CD4-positive, alpha-beta T cell treated with Interferon alpha-2 for 1 hour (primary cell): Measurements from ENCODE around the gene GPBP1L1.

Source experiments
- DNase-seq, 2 donors: peaks; one replicate each; pipeline ENCODE4 v3.0.0-alpha.2; 2020 to 2022

GPBP1L1 gene

DNA sequence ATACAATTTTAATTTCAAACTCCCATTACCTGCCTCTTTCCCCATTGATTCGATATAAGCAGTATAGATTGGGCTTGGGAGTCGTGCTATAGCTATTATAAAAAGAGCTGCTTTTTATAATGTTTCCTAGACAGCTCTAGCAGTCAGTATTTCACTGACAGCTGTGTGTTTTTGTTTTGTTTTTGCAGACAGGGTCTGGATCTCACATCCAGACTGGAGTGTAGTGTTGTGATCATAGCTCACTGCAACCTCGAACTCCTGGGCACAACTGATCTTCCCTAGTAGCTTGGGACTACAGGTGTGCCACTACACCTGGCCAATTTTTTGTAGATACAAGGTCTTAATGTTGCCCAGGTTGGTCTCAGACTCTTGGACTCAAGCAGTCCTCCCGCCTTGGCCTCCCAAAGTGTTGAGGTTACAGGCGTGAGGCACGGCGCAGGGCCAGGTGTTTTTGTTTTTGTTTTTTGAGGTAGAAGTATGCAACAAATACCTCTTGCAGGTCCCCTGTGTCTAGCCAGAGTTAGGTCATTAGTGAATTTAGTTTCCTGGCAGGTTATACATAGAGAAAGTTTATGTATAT is 100.7 kb downstream of the GPBP1L1 start:
- no peak for DNase-seq

DNA sequence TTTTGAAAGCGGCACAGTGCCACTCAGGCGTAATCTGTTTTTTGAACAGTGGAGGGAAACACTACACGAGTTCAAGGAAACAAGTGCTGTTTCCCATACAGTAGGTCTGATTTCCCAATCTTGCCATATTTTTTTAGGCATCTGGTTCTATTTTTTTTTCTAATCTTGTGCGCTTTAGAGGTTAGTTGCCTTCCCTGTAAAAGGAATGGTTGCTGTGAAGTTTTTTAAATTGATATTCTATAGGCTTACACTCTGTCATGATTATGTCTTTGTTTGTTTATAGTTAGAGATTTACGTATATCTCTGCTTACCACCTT is 101.3 kb downstream of the GPBP1L1 start:
- DNase-seq, result no peak

DNA sequence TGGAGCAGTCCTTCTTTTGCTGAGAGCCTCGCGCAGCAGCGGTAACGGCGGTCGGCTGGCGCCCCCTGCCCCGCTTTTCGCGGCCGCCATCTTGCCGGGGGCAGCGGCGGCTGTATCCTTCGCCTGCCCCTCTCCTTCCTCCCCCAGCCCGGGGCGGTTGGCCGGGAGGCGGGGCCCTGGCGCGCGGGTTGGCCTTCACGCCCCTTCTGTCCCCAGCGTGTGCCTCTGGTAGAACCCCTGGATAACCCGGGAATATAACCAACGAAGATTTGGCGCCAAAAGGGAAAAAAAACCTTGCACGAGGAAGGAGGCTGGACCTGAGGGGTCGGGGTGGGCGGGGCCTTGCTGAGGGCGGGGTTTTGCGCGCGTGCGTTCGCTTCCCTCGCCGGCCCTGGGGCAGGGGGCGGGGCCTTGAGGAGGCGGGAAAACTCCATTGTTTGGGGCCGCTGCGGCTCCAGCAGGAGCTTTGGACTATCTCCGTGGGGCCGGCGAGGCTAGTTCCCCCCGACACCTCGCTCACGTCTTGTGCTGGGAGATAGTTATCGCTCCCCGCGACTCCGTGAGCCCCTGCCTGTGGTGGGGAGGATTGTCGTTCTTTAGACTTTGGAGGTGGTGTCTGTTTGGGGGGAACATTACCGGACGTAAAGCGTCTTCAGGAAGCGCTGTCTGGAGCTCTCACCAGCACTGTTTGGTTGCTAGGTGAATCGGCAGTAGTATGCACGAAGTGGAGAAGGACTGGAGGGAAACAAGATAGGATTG is 101.8 kb downstream of the GPBP1L1 start:
- peak; percentile 82 to 89 for DNase-seq

DNA sequence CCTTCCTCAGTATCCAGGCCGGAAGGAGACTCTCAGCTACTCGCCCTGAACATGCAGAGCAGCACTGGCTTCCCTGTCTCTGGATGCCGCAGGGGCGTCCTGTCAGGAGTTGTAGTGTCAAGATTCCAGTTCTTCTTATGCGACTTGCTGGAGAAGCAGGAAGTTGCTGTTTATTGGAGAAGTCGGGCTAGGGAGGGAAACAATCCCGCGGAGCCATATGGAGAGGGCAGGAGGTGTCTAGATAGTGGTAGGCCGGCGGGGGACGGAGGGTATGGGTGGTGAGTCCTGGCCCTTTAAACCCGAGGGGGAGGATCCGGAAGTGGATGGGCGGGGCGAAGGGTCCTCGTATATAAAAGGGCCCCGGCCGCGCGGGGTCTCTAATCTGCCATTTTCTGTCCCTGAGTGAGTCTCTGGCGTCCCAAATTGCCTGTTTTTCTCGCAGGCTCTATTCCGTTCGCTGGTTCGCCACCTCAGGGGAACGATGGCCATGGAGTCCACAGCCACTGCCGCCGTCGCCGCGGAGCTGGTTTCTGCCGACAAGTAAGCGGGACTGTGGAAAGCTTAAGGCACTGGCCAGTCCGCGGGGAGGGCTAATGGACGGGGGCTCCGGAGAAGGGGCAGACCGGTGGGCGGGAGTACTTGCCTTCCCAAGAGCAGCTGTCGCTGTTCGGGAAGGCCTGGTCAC is 102.5 kb downstream of the GPBP1L1 start, which contains the start of gene NASP:
Gene NASP (plus strand): TSS at position 376 of the 685 bp plus-strand sequence. CDS start 106 bp downstream, at position 482.
- DNase-seq, result peak; percentile 89 to 94

DNA sequence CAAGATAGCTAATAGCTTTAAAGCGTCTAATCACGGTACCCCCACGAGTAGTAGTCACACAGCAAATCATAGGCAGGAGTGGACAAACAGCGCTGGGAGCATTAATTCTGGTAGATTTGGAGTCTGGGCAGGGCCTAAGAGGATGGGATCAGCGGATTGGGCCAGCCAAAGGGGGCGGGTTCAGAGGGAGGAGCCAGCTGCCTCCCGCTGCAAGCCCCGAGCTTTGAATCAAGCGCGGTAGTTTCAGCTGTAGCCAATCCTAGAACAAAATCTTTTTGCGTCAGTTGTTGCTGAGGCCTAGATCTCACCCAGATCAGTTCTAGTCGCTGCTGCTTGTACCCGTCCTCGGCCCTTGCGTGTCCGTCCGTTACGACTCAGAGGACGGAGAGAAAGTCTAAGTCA is 103.1 kb downstream of the GPBP1L1 start:
- peak; percentile 97 for DNase-seq
